GM21447 (cell line): Measurements from ENCODE around the gene ZNF683.
"Not testable (repeated sequence)": the region's sequence is repeated elsewhere in the genome, so short reads cannot be mapped to it uniquely, and the experiment has no call there.

Experiments
- ATAC-seq: cut with Tn5 transposase; IDR thresholded peaks from one replicate; pipeline ENCODE4 v1.9.1; 2021; ENCODE audit not compliant: unreplicated experiment

ZNF683 gene

GRCh38 chr1:26387447-26387846 lies 14.9 kb upstream of the ZNF683 start:
- ATAC-seq = no peak

- not testable (repeated sequence) for ATAC-seq
Observed at GRCh38 chr1:26385063-26385462, 12.5 kb upstream of the ZNF683 start.

- no peak for ATAC-seq
Observed at GRCh38 chr1:26384076-26384475, 11.5 kb upstream of the ZNF683 start.

DNA sequence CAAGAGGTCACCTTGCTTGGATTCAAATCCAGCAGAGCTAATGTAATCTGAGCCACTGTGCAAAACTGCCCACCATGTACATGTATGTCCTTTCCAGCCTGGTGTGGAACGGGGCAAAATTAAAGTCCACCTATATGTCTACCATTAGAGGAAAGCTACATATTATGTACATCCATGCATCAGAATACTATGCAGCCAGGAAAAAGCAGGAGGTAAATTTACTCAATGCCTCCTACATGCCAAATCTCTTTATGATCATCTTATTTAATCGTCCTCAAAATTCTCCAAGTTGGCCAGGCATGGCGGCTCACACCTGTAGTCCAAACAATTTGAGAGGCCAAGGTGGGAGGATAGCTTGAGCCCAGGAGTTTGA lies 6.3 kb upstream of the ZNF683 start:
- ATAC-seq = no peak

DNA sequence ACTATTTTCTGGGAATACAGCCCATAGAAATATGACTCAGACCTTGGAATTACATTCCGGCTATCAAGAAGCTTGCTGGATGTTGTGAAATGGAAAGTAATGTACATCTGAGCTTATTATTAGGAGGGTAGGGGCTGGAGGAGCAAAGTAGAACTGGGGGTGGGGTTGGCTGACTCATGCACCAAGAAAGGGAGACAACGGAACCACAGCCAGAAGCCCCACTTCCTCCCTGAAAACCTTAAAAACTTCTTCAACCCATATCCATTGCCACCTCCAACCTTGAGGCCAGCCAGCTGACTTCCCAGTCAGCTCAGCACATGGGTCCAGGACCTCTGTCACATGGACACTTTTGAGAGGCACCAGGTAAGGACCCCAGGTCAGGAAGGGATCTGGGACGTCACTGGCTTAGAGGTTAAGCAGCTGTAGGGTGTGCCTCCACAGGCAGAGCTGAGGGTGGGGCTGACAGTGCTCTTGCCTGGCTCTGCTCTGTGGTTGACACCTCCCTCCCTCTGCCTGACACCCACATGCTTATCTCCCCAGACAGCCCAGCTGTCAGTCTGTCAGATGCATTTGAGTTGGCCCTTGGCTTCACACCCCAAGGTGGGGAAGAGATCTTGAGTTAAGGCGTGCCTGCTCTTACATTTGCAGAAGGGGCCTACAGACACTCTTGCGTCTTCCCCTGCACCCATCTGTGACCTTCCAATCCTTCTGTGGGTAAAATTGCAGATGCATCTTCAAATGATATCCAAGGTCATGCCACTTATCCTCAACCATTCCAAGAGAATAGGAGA lies 5.7 kb upstream of the ZNF683 start:
- peak; percentile 87 for ATAC-seq

GRCh38 chr1:26376050-26376449 lies 3.5 kb upstream of the ZNF683 start:
- no peak for ATAC-seq

DNA sequence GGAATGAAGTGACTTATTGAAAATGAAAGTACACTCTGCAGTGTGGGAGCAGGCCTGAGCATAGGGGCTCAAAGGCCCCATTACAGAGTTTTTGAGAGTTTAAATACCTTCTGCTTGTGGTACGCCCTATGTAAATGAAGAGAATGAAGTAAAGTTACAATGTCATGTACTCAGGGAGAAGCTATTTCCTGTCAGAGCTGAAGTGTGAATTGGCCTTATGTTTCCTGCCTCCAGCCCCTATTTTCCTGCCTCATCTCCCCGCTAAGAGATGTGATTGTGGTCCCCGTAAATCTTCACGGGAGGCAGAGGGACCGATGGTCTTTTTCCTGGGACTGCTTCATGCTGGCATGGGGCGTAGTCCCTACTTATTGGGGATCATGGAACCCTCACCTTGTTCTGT lies 2.5 kb upstream of the ZNF683 start:
- ATAC-seq = no peak

GRCh38 chr1:26374361-26374760 lies 1.8 kb upstream of the ZNF683 start:
- ATAC-seq = not testable (repeated sequence)

- ATAC-seq = no peak
Observed at GRCh38 chr1:26373789-26374188, 1.2 kb upstream of the ZNF683 start.

DNA sequence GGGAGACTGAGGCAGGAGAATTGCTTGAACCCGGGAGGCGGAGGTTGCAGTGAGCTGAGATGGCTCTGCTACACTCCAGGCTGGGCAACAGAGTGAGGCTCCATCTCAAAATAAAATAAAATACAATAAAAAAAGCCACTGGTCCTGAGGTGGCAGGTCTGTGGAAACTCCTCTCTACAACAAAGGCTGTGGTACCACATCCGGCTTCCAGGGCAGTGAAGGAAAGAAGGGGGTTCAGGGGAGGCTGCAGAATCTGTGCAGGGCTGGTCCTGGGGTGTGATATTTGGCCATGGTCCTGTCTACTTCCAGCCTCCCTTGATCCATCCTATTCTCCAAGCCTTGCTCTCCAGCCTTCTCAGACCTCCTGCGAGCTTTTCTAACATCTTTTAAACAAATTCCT lies 731 bp upstream of the ZNF683 start:
- no peak for ATAC-seq

DNA sequence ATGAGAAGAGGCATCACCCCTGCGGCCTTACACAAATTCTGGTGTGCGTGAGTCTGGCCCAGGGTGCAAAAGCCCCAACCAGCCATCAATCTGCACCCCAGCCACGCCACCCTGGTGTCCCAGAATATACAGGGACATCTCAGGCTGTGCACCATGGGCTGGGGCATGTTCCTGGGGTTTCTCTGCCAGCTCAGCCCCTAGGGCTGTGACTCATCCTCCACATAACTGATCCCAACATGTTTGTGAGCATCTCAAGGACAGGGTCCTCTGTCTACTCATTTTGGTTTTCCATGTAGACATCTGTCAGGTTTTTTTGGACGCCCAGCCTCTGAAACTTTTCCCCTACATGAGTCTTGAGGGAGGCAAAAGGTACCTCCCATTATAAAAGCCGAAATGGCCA lies 511 bp downstream of the ZNF683 start:
- ATAC-seq = no peak

DNA sequence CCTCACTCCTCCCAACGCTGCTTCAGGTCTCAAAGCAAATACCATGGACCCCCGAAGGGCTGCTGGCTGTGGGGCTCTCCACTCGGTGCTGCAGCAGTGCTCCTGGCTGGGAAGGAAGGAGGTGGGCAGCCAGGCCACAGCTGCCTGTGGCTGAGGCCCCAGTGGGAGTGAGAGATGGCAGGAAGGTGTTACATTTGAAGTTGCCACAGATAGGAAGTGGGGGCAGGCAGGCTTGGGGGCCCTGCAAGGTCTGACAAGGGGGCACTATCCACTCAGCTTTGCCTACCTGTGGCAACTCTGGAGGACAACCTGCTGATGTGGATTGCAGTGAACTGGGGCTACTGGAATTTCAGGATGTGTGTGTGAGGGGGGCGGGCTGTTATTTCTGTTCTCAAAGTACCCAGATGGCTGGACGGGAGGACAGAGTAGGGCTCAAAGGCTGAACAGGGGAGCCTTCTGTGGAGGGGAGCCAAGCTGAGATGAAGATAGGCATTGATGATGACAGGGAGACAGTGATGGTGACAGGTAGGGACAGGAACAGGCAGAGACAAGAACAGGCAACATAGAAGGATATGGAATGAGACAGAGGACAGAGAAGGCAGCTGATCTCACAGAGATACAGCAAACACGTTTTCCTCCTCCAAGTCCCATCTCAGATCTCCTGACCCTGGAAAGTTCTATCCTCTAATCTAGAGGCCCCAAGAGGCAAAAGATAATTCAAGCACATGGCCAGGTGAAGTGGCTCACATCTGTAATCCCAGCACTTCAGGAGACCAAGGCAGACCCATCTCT lies 1.8 kb downstream of the ZNF683 start:
- no peak for ATAC-seq

DNA sequence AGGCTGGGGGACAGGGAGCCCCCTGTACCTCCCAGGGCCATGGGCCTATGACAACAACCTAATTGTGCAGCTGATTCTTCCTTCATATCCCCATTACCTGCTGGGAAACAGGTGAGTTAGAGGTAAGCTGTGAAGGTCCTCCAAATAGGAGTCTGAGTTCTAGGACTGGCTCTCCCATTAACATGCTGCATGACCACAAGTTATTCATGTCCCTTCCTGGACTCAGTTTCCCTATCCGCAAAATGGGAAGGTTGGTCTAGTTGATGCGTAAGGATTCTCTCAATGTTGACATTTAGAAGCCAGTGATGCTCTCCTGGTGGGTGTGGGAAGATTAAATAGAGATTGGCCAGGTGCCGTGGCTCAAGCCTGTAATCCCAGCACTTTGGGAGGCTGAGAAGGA lies 4.1 kb downstream of the ZNF683 start:
- no peak for ATAC-seq

GRCh38 chr1:26368006-26368405 lies 4.5 kb downstream of the ZNF683 start:
- no peak for ATAC-seq

DNA sequence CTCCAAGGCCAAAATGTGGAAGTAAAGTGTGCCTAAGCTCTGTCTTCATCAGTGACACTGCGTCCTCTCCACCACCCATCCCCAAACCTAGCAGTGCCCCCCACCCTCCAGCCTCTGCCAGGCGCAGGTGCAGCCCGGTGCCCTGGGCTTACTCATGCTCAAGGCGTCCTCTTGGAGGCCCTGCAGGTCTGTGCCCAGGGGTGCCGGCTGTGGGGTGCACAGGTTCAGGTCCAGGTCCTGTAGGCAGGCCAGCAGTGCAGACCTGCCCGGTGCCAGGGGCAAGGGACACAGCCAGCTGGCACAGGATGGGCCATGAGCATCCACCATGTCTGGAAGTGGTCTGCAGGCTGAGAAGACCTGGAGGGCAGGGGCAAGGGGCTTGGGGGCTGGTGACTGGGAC lies 5.1 kb downstream of the ZNF683 start:
- no peak for ATAC-seq

DNA sequence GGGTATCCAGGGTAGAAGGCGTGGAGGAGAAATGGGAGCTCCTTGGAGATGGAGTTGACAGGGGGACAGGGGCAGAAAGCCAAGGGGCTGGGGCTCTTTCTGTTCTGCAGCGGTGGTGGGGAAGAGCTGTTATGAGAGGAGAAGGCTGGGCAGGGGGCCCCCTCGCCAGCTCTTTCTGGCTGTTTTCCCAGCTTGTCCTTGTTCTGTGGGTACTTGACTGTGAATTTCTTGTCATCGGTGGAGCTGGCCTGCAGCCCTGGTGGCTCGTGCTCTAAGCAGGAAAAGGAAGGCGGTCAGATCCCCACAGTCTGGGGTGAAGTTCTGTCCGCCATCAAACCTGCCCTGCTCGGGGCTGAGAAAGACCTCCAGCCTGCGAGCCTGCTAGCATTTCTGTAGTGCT lies 7.6 kb downstream of the ZNF683 start:
- ATAC-seq = no peak

GRCh38 chr1:26363549-26364448 lies 8.8 kb downstream of the ZNF683 start:
- ATAC-seq = no peak

- no peak for ATAC-seq
Observed at GRCh38 chr1:26362331-26362730, 10.2 kb downstream of the ZNF683 start.

DNA sequence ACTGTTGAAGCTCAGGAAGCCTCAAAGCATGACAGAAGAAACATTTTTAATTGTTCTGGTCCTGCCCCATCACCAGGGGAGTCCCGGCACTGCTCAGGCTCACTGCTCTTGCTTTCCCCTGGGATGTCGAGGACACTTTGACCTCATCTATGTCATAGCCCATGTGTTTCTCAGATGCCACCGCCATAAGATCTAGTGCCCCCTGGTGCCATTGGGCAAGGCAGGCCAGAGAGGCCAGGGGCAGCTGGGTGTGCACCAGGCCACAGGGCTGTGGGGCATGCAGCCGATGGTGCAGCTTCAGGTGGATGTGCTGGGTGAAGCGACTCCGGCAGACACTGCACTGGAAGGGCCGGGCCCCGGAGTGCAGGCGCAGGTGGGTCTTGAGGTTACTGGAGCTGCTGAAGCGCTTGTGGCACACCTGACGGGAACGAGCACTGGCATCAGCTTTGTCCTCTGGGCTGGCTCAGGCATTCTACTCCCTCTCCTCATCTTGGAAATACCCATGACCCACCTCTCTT lies 10.9 kb downstream of the ZNF683 start:
- no peak for ATAC-seq

GRCh38 chr1:26360807-26361604 lies 11.5 kb downstream of the ZNF683 start:
- ATAC-seq = no peak
